AG04450 (cell line): Measurements from ENCODE around the gene GPX3. TPM values are rescaled to one million over a fixed set of nuclear protein-coding genes. Genes with fewer than 3 reads are reported as not detected.

Experiments used
- CTCF ChIA-PET: fragments of 300-600, 350-600 bp; formaldehyde crosslinking; extraction: SDS; loops from one replicate; lab custom pipeline; 2022; ENCODE audit warnings: antibody characterized with exemption, inconsistent platforms; lab: Charles Lee
- POLR2A ChIA-PET: fragments of 350-600 bp; formaldehyde crosslinking; extraction: SDS; loops from one replicate; lab custom pipeline; 2021; ENCODE audit warnings: antibody characterized with exemption, inconsistent platforms; lab: Yijun Ruan, JAX
- DNase-seq: peaks from one replicate; pipeline ENCODE4 v3.0.0-alpha.2; 2011; ENCODE audit warnings: low read depth, low spot score
- H3K27ac ChIP-seq: one replicate; pipeline ENCODE4 v1.5.1; 2012; ENCODE audit warnings: low read depth, low read length, control low read depth
- H3K27me3 ChIP-seq: one replicate; pipeline ENCODE4 v1.6.0; 2012; ENCODE audit warnings: low read length; ENCODE audit not compliant: control insufficient read depth, insufficient read depth
- H3K4me3 ChIP-seq: 2 replicates; pipeline ENCODE4 v1.5.1; 2011; ENCODE audit warnings: mild to moderate bottlenecking, low read depth, low read length, control low read depth
- H3K9me3 ChIP-seq: 2 replicates; pipeline ENCODE4 v1.5.1; 2012; ENCODE audit warnings: low read length; ENCODE audit not compliant: control insufficient read depth, insufficient read depth
- polyA plus RNA-seq: library from polyadenylated mRNA; depleted of rRNA; stranded (reverse); fragments of >200 nt; gene quantifications from 2 replicates; pipeline ENCODE4 v1.2.3, GENCODE V29; 2011
- TF ChIP-seq, protein P1 (sequence below): IDR thresholded peaks from 2 replicates; pipeline ENCODE4 v1.5.1; 2011; ENCODE audit warnings: low read depth, low read length, control low read depth, inconsistent platforms

The GPX3 gene
- polyA plus RNA-seq, 1 experiment: 3.7 TPM

DNA sequence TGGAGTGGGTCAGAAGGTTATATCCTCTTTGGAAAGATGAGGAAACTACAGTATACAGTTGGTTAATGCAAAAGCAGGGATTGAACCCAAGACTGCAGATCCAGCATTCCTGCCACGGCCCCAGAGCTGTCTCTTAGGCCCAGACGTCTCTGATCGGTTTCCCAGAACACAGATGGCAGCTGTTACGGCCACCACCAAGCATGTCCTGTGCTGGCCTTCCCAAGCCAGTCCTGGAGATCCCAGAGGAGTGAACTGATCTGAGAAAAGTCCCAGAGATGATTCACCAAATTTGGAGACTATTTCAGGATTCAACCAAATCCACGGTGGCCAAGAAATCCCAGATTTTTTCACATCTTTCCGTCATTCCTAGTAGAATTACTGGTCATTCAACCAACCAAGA is 40.4 kb downstream of the GPX3 start:
- CTCF ChIA-PET: interaction anchor here (0.7 to 15.2 kb wide), 3 partner anchors 11 to 105 kb away, joined by 3 to 174 read pairs (median 11); no protein-coding TSS in a partner anchor
- H3K4me3 ChIP-seq: no peak overlapping the region
- no peak overlapping the region for H3K27ac ChIP-seq
- POLR2A ChIA-PET: no interaction called here
- no peaks in the 10 kb centered on the region; the same call in 1 of the 2 replicates for H3K9me3 ChIP-seq
- H3K27me3 ChIP-seq: no peaks in the 10 kb centered on the region
- TF ChIP-seq, protein P1, sequence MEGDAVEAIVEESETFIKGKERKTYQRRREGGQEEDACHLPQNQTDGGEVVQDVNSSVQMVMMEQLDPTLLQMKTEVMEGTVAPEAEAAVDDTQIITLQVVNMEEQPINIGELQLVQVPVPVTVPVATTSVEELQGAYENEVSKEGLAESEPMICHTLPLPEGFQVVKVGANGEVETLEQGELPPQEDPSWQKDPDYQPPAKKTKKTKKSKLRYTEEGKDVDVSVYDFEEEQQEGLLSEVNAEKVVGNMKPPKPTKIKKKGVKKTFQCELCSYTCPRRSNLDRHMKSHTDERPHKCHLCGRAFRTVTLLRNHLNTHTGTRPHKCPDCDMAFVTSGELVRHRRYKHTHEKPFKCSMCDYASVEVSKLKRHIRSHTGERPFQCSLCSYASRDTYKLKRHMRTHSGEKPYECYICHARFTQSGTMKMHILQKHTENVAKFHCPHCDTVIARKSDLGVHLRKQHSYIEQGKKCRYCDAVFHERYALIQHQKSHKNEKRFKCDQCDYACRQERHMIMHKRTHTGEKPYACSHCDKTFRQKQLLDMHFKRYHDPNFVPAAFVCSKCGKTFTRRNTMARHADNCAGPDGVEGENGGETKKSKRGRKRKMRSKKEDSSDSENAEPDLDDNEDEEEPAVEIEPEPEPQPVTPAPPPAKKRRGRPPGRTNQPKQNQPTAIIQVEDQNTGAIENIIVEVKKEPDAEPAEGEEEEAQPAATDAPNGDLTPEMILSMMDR: no peak
- DNase-seq: no peak

DNA sequence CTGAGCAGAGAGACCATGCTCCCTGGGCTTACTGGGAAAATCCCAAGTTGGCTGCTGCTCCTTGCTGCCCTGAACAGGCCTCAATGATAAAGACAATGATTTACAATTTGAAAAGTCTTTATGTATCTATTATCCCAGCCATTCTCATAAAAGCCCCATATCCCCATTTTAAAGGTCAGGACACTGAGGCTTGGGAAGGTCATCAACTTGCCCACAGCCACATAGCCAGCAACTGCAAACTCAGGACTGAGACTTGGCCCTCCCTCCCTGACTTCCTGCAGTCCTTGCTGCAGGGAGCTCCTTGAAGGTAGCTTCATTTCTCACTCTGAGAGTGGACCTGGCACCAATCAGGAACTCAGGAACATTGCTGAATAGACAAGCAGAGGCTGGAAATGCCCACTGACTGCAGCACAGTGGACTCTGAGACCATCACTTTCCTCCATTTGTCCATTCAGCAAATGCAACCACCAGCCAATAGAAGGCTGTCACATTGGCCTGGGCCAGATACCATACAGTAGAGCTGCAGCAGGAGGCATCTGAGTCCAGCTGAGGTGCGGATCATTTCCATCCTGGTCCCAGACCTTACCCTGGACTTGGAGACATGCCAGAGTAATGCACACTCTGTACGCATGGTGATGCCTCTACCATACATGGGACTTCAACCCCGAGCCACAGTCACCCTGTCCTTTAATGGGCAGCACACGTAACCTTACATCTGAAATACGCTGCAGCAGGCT is 42.2 kb downstream of the GPX3 start:
- Histone ChIP-seq H3K9me3 (no peaks in the 10 kb centered on the region), H3K27me3 (no peaks in the 10 kb centered on the region), H3K4me3 (no peak overlapping the region), H3K27ac (peak overlapping the region; percentile 65)
- ChIA-PET POLR2A (interaction anchor here (1.1 kb wide), 1 partner anchor 13 kb away, joined by 4 read pairs; no protein-coding TSS in a partner anchor), CTCF (interaction anchor here (1.9 to 15.2 kb wide), 4 partner anchors 13 to 63 kb away, joined by 6 to 174 read pairs (median 10); no protein-coding TSS in a partner anchor)
- no peak for DNase-seq
- TF ChIP-seq, protein P1: no peak

DNA sequence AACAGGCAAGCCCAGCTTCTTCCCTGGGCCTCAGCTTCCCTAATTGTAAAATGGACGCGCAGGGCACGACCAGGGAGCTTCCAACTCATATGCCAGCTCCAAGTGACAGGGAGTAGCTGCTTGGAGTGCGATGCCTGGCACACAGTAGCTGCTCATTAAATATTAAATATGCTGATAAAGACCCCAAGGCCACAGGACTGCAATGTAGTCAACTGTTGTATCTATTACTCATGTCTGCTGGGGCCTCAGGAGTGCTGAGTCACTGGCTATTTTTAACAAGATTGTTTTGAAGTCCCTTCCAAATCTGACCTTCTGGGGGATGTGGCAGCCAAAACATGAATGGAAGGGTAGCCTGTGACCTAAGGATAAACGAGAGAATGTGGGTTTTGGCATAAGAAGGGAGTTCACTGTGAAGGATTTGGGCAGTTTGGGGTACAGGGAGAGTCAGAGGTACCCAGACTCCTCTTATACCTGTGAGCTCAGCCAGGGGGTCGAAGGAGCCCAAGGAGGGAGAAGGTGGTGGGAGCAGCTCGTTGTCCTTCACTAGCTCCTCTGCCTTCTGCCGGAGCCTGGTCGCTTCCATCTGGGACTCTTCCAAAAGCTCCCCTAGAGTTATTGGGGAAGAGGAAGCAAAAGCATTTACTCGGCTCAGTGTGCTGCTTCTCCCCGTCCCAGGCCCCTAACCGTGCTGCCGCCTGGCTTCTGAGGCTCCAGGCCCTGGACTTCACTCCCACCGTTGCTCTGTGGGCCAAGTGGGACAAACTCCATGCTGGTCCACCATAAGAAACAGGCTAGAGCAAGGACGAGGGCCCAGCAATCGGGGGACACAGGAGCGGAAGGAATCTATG is 43.0 kb downstream of the GPX3 start:
- TF ChIP-seq, protein P1: 0 out of 2 replicates have a peak, but pooled peaks have one; percentile 3
- no peak for DNase-seq
- H3K4me3 ChIP-seq: no peak overlapping the region
- CTCF ChIA-PET: interaction anchor here (1.0 to 15.2 kb wide), 5 partner anchors 14 to 63 kb away, joined by 3 to 174 read pairs (median 6); no protein-coding TSS in a partner anchor
- POLR2A ChIA-PET: interaction anchor here (1.1 kb wide), 1 partner anchor 13 kb away, joined by 4 read pairs; no protein-coding TSS in a partner anchor
- no peaks in the 10 kb centered on the region for H3K27me3 ChIP-seq
- H3K27ac ChIP-seq: peak overlapping the region; percentile 65
- H3K9me3 ChIP-seq: no peaks in the 10 kb centered on the region

DNA sequence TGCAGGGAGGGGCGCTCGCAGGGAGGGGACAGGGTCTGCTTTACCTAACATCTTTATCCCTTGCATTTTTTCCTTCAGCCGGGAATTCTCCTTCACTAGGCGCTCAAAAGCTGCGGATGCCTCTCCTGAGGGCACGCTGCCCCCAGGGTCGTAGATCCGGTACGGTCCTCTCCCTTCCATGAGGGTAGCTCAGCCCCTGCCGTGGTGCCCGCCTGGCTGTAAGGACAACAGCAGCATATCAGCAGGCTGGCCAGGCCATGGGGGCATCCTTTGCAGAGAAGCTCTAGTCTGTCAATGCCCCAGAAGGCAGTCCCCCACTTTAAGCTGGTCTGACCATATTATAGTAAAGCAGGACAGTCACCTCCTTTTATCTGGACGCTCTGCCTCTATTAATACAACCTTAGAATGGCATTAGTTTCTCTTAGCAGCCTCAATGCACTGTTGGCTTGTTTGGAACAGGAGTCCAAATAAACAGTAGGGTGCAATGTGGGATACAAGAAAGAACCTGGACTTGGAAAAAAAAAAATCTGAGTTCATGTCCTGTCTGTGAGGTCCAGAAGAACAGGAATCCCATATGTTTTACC is 44.6 kb downstream of the GPX3 start:
- Histone ChIP-seq H3K4me3 (no peak overlapping the region), H3K9me3 (no peaks in the 10 kb centered on the region), H3K27me3 (no peaks in the 10 kb centered on the region), H3K27ac (no peak overlapping the region)
- TF ChIP-seq, protein P1: no peak
- ChIA-PET CTCF (interaction anchor here (2.5 to 15.2 kb wide), 2 partner anchors 15 to 50 kb away, joined by 16 to 174 read pairs; no protein-coding TSS in a partner anchor), POLR2A (no interaction called here)
- no peak for DNase-seq
